GM06990 (cell line): ENCODE measurements around the gene COX4I2.

ENCODE experiments used
- DNase-seq: peaks from one replicate; pipeline ENCODE4 v3.0.0-alpha.2; 2011; ENCODE audit not compliant: insufficient read length; ENCODE audit errors: extremely low read depth
- H3K27me3 ChIP-seq: replicated peaks from 2 replicates; pipeline ENCODE4 v1.6.0; 2011; ENCODE audit warnings: low read length; ENCODE audit not compliant: control insufficient read depth, insufficient read depth
- H3K36me3 ChIP-seq: 2 replicates; pipeline ENCODE4 v1.5.1; 2011; ENCODE audit warnings: low read length; ENCODE audit not compliant: control insufficient read depth, insufficient read depth
- H3K4me3 ChIP-seq: replicated peaks from 2 replicates; pipeline ENCODE4 v1.5.1; 2011; ENCODE audit warnings: low read depth, mild to moderate bottlenecking, control low read depth, low read length
- TF ChIP-seq, protein P1 (sequence below): IDR thresholded peaks from 2 replicates; pipeline ENCODE4 v1.5.1; 2011; ENCODE audit warnings: low read length, control low read depth, mild to moderate bottlenecking, inconsistent platforms; ENCODE audit not compliant: insufficient read depth, poor library complexity, severe bottlenecking

COX4I2 gene

GRCh38 chr20:31637660-31638059, at the start of gene COX4I2:
COX4I2 (plus strand) TSS chr20:31637912; CDS start chr20:31639018, 1,106 bp downstream.
- DNase-seq = no peak
- Histone ChIP-seq H3K36me3 (no peaks in the 10 kb centered on the region), H3K27me3 (no peaks in the 10 kb centered on the region; the same call in 1 of the 2 replicates), H3K4me3 (no peak within 1 kb of the TSS)
- TF ChIP-seq, protein P1, sequence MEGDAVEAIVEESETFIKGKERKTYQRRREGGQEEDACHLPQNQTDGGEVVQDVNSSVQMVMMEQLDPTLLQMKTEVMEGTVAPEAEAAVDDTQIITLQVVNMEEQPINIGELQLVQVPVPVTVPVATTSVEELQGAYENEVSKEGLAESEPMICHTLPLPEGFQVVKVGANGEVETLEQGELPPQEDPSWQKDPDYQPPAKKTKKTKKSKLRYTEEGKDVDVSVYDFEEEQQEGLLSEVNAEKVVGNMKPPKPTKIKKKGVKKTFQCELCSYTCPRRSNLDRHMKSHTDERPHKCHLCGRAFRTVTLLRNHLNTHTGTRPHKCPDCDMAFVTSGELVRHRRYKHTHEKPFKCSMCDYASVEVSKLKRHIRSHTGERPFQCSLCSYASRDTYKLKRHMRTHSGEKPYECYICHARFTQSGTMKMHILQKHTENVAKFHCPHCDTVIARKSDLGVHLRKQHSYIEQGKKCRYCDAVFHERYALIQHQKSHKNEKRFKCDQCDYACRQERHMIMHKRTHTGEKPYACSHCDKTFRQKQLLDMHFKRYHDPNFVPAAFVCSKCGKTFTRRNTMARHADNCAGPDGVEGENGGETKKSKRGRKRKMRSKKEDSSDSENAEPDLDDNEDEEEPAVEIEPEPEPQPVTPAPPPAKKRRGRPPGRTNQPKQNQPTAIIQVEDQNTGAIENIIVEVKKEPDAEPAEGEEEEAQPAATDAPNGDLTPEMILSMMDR = no peak

DNA sequence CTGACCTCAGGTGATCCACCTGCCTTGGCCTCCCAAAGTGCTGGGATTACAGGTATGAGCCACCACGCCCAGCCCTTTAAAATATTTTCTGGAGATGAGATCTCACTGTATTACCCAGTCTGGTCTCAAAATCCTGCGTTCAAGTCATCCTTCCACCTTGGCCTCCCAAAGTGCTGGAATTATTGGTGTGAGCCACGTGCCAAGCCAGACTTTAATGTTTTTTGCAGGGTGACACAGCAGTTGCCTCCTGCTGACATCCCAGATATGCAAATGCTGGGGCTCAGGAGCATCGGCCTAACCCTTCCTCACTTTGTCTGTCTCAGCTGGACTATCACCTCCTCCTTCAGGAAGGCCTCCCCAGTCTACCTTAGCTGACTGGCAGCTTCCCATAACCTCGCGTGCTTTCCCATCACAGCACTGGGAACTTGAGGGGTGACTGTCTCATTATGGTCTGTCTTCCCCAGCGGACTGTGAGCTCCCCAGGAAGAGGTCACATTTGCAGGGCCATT, 46.9 kb upstream of the COX4I2 start:
- Histone ChIP-seq H3K27me3 (no peaks in the 10 kb centered on the region), H3K4me3 (no peak overlapping the region), H3K36me3 (no peaks in the 10 kb centered on the region)
- DNase-seq = no peak
- TF ChIP-seq, protein P1 = no peak

DNA sequence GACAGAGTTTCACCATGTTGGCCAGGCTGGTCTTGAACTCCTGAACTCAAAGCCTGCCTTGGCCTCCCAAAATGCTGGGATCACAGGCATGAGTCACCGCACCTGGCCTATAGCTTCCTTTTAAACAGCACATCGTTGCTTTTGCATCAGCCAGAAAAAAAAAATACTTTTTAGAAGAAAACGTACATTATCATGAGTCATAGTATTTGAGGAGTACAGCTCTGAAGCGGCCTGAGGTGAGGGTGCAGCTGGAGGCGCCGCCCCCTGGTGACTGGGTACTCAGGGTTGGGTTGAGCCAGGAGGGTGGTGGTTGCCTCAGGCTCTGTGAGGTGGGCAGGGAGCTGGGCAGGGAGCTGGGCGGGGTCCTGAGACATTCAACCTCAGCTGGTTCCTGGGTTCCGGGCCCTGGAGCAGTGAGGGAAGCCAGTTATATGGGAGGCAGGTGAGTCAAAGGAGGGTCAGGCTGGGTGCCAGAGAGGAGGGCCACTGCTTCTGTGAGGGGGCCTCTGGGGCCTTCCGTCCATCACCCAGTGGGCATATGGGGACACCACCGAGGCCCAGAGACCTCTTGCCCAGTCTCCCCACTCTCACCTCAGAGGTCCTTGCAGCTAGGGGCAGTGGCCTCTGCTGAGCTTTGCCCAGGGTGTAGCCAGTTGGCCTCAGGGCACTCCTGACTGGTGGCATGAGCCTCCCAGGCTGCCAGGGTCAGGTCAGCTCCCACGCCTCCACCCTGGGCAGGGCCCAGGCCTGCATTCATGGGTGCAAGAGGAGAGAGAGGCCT, 44.3 kb upstream of the COX4I2 start:
- no peak for DNase-seq
- no peaks in the 10 kb centered on the region for H3K36me3 ChIP-seq
- TF ChIP-seq, protein P1 = no peak
- H3K27me3 ChIP-seq = no peaks in the 10 kb centered on the region
- H3K4me3 ChIP-seq = no peak overlapping the region

GRCh38 chr20:31594002-31594557, 43.6 kb upstream of the COX4I2 start:
- Histone ChIP-seq H3K4me3 (no peak overlapping the region), H3K36me3 (no peaks in the 10 kb centered on the region), H3K27me3 (no peaks in the 10 kb centered on the region)
- DNase-seq = no peak
- TF ChIP-seq, protein P1 = no peak

GRCh38 chr20:31594558-31595379, 42.9 kb upstream of the COX4I2 start:
- H3K4me3 ChIP-seq = no peak overlapping the region
- TF ChIP-seq, protein P1 = no peak
- no peaks in the 10 kb centered on the region for H3K36me3 ChIP-seq
- no peak for DNase-seq
- no peaks in the 10 kb centered on the region for H3K27me3 ChIP-seq
